OCI-LY7 (cell line): ENCODE data around the gene TPD52L1. TPM values are rescaled to one million over a fixed set of nuclear protein-coding genes. Genes with fewer than 3 reads are reported as not detected.

ENCODE experiments used
- BruUV-seq: library from RNA; stranded (reverse); fragments of 400-500 nt; replicated peaks from 2 replicates; lab custom pipeline; 2021; lab: Mats Ljungman, UMichigan
- CTCF ChIA-PET: fragments of 300-600 bp; sonication (Branson Sonifier 250); formaldehyde crosslinking; loops from one replicate; lab custom pipeline; 2022; ENCODE audit warnings: antibody characterized with exemption; ENCODE audit not compliant: unreplicated experiment; lab: Charles Lee
- POLR2A ChIA-PET: fragments of 300-600 bp; sonication (Branson Sonifier 250); formaldehyde crosslinking; loops from one replicate; lab custom pipeline; 2022; ENCODE audit warnings: antibody characterized with exemption; lab: Charles Lee
- DNase-seq: peaks from one replicate; pipeline ENCODE4 v3.0.0-alpha.2; 2015; ENCODE audit warnings: low spot score
- H2AFZ ChIP-seq: fragments of 200-600 bp; sonication (generic), shearing (Covaris generic); 2 replicates; pipeline ENCODE4 v1.6.1; 2014; ENCODE audit warnings: mild to moderate bottlenecking, antibody characterized with exemption, low read length, moderate library complexity
- H3K27ac ChIP-seq: fragments of 200-600 bp; sonication (generic); 2 replicates; pipeline ENCODE4 v1.5.1; 2014; ENCODE audit warnings: mixed run types, low read depth, mild to moderate bottlenecking, moderate library complexity, low read length, inconsistent platforms; ENCODE audit not compliant: poor library complexity, severe bottlenecking
- H3K36me3 ChIP-seq: fragments of 200-600 bp; sonication (generic); 2 replicates; pipeline ENCODE4 v1.6.1; 2014; ENCODE audit warnings: mild to moderate bottlenecking, antibody characterized with exemption, low read length, moderate library complexity, mixed read lengths; ENCODE audit not compliant: insufficient read depth
- H3K4me1 ChIP-seq: fragments of 200-600 bp; sonication (generic); 2 replicates; pipeline ENCODE4 v1.5.1; 2014; ENCODE audit warnings: mild to moderate bottlenecking, low read length; ENCODE audit not compliant: insufficient read depth, poor library complexity, severe bottlenecking
- H3K4me2 ChIP-seq: fragments of 200-600 bp; sonication (generic); 2 replicates; pipeline ENCODE4 v1.6.1; 2014; ENCODE audit warnings: mild to moderate bottlenecking, low read length
- H3K4me3 ChIP-seq: fragments of 200-600 bp; sonication (generic); 2 replicates; pipeline ENCODE4 v1.5.1; 2014; ENCODE audit warnings: mild to moderate bottlenecking, low read depth, low read length; ENCODE audit not compliant: poor library complexity, severe bottlenecking
- H3K79me2 ChIP-seq: fragments of 200-600 bp; sonication (generic); 2 replicates; pipeline ENCODE4 v1.6.1; 2016; ENCODE audit warnings: low read depth, mild to moderate bottlenecking, low read length, moderate library complexity, mixed read lengths; ENCODE audit not compliant: insufficient read depth
- H3K9me2 ChIP-seq: fragments of 200-600 bp; sonication (generic); 2 replicates; pipeline ENCODE4 v1.6.1; 2016; ENCODE audit warnings: mild to moderate bottlenecking, low read length, mixed read lengths; ENCODE audit not compliant: insufficient read depth
- H3K9me3 ChIP-seq: fragments of 200-600 bp; sonication (generic); 2 replicates; pipeline ENCODE4 v1.6.1; 2014; ENCODE audit warnings: mild to moderate bottlenecking, mixed run types, low read length, mixed read lengths
- H4K20me1 ChIP-seq: fragments of 200-600 bp; sonication (generic); 2 replicates; pipeline ENCODE4 v1.6.1; 2014; ENCODE audit warnings: mild to moderate bottlenecking, antibody characterized with exemption, low read length, moderate library complexity, mixed read lengths; ENCODE audit not compliant: insufficient read depth
- CTCF ChIP-seq: fragments of 200-600 bp; sonication (generic); conservative IDR thresholded peaks from 2 replicates; pipeline ENCODE4 v1.5.1; 2014; ENCODE audit warnings: mild to moderate bottlenecking, antibody characterized with exemption, low read length, moderate library complexity, mixed read lengths
- EZH2phosphoT487 ChIP-seq: fragments of 200-600 bp; sonication (generic); IDR thresholded peaks from 2 replicates; pipeline ENCODE4 v1.6.1; 2018; ENCODE audit warnings: low read depth, borderline replicate concordance, mild to moderate bottlenecking, mixed run types, antibody characterized with exemption, low read length, moderate library complexity, mixed read lengths
- intact Hi-C: fragments of 100-400 bp; cut with micrococcal nuclease; formaldehyde crosslinking; loops from one replicate; pipeline ENCODE4 v1.10.0; 2022; ENCODE audit not compliant: unreplicated experiment
- total RNA-seq, 2 experiments: library from RNA; depleted of rRNA in 1 of 2; stranded (reverse); fragments of >200 nt in 1 of 2; shearing (Covaris generic) in 1 of 2; gene quantifications; 2 replicates each; pipeline ENCODE4 v1.2.3, GENCODE V29; 2014 to 2022

Gene TPD52L1
- total RNA-seq, 2 experiments from 2014 or later, result not detected

- Histone ChIP-seq H2AFZ (no peak overlapping the region), H4K20me1 (no peaks in the 10 kb centered on the region), H3K9me2 (no peaks in the 10 kb centered on the region), H3K27ac (no peak overlapping the region), H3K4me2 (no peak overlapping the region), H3K9me3 (no peaks in the 10 kb centered on the region), H3K4me3 (no peak overlapping the region), H3K36me3 (no peaks in the 10 kb centered on the region), H3K4me1 (no peaks in the 10 kb centered on the region), H3K79me2 (no peaks in the 10 kb centered on the region)
- DNase-seq, result no peak
- TF ChIP-seq EZH2phosphoT487 (no peak), CTCF (no peak)
- ChIA-PET CTCF (no interaction called here), POLR2A (no interaction called here)
- no TSS peak for BruUV-seq
- intact Hi-C loops, result no loop called here
These were observed 54.4 kb downstream of the TPD52L1 start for GRCh38 chr6:125207956-125208355.

- intact Hi-C loops, result no loop called here
- no peak overlapping the region for H2AFZ ChIP-seq
- H3K9me2 ChIP-seq, result no peaks in the 10 kb centered on the region
- no peaks in the 10 kb centered on the region for H3K79me2 ChIP-seq
- ChIA-PET CTCF (no interaction called here), POLR2A (no interaction called here)
- H3K27ac ChIP-seq, result no peak overlapping the region
- no peak for TF ChIP-seq EZH2phosphoT487
- TF ChIP-seq CTCF, result no peak
- H3K4me2 ChIP-seq, result no peak overlapping the region
- no peaks in the 10 kb centered on the region for H3K9me3 ChIP-seq
- H3K36me3 ChIP-seq, result no peaks in the 10 kb centered on the region
- no peak for DNase-seq
- no peaks in the 10 kb centered on the region for H4K20me1 ChIP-seq
- no TSS peak for BruUV-seq
- no peak overlapping the region for H3K4me3 ChIP-seq
- H3K4me1 ChIP-seq, result no peaks in the 10 kb centered on the region
These were observed 55.2 kb downstream of the TPD52L1 start for GRCh38 chr6:125208625-125209249.

GRCh38 chr6:125210667-125211066 lies 57.1 kb downstream of the TPD52L1 start:
- intact Hi-C loops, result no loop called here
- no peak overlapping the region for H3K4me2 ChIP-seq
- H3K9me3 ChIP-seq, result no peaks in the 10 kb centered on the region
- ChIA-PET CTCF (no interaction called here), POLR2A (interaction anchor here (0.6 to 1.5 kb wide), 4 partner anchors 9 to 1077 kb away, joined by 3 to 4 read pairs (median 4); no protein-coding TSS in a partner anchor)
- DNase-seq, result no peak
- no TSS peak for BruUV-seq
- no peaks in the 10 kb centered on the region for H3K79me2 ChIP-seq
- H3K9me2 ChIP-seq, result no peaks in the 10 kb centered on the region
- H4K20me1 ChIP-seq, result no peaks in the 10 kb centered on the region
- no peaks in the 10 kb centered on the region for H3K36me3 ChIP-seq
- no peaks in the 10 kb centered on the region for H3K4me1 ChIP-seq
- no peak overlapping the region for H3K4me3 ChIP-seq
- no peak overlapping the region for H2AFZ ChIP-seq
- TF ChIP-seq CTCF, result no peak
- TF ChIP-seq EZH2phosphoT487, result no peak
- no peak overlapping the region for H3K27ac ChIP-seq
